Keratinocyte (primary cell): ENCODE measurements around the gene CSNK1G2. TPM values are rescaled to one million over a fixed set of nuclear protein-coding genes. Genes with fewer than 3 reads are reported as not detected.
A peak's percentile ranks its signal among the peaks of the same experiment; 100 is the strongest.

Experiments
- DNase-seq: peaks from one replicate; pipeline ENCODE4 v3.0.0-alpha.2; 2011; ENCODE audit warnings: low read depth, missing footprints, low spot score
- FAIRE-seq: peaks from 2 replicates; lab custom pipeline; 2011; peaks lifted over from hg19 to GRCh38; lab: Jason Lieb, UNC
- H2AFZ ChIP-seq: 2 replicates; pipeline ENCODE4 v1.6.0; 2012; ENCODE audit warnings: low read length, control low read depth, inconsistent platforms; ENCODE audit not compliant: control insufficient read depth
- H3K27ac ChIP-seq: 2 replicates; pipeline ENCODE4 v1.5.1; 2011; ENCODE audit warnings: low read length; ENCODE audit not compliant: control insufficient read depth, insufficient read depth
- H3K27me3 ChIP-seq: 3 replicates; pipeline ENCODE4 v1.6.0; 2011; ENCODE audit warnings: low read length; ENCODE audit not compliant: control insufficient read depth, insufficient read depth; ENCODE audit errors: extremely low read depth
- H3K36me3 ChIP-seq, 2 experiments: 2 replicates in 1 of 2; 3 replicates in 1 of 2; pipeline ENCODE4 v1.5.1; 2011; ENCODE audit warnings: low read length in 2 of 2, mild to moderate bottlenecking in 1 of 2; ENCODE audit not compliant: control insufficient read depth in 2 of 2, insufficient read depth in 2 of 2; ENCODE audit errors: extremely low read depth in 1 of 2
- H3K4me1 ChIP-seq: 3 replicates; pipeline ENCODE4 v1.5.1; 2011; ENCODE audit warnings: low read length; ENCODE audit not compliant: control insufficient read depth, insufficient read depth; ENCODE audit errors: extremely low read depth
- H3K4me2 ChIP-seq: 3 replicates; pipeline ENCODE4 v1.6.0; 2011; ENCODE audit warnings: low read depth, low read length; ENCODE audit not compliant: control insufficient read depth, insufficient read depth; ENCODE audit errors: extremely low read depth
- H3K4me3 ChIP-seq, 3 experiments: fragments of 200-600 bp in 1 of 3; sonication (generic) in 1 of 3; 2 replicates in 2 of 3; 3 replicates in 1 of 3; pipeline ENCODE4 v1.5.1; 2011 to 2016; ENCODE audit warnings: low read length in 3 of 3, mild to moderate bottlenecking in 3 of 3, control low read depth in 2 of 3, inconsistent platforms in 1 of 3, low read depth in 1 of 3, mixed read lengths in 1 of 3, mixed run types in 1 of 3, moderate library complexity in 1 of 3; ENCODE audit not compliant: control insufficient read depth in 2 of 3, insufficient read depth in 2 of 3; ENCODE audit errors: extremely low read depth in 1 of 3
- H3K79me2 ChIP-seq: 2 replicates; pipeline ENCODE4 v1.6.0; 2012; ENCODE audit warnings: low read length; ENCODE audit not compliant: control insufficient read depth, insufficient read depth
- H3K9ac ChIP-seq: 3 replicates; pipeline ENCODE4 v1.6.0; 2011; ENCODE audit warnings: low read length; ENCODE audit not compliant: control insufficient read depth, insufficient read depth; ENCODE audit errors: extremely low read depth
- H3K9me1 ChIP-seq: 3 replicates; pipeline ENCODE4 v1.6.0; 2011; ENCODE audit warnings: low read length; ENCODE audit not compliant: control insufficient read depth, insufficient read depth; ENCODE audit errors: extremely low read depth
- H3K9me3 ChIP-seq: 2 replicates; pipeline ENCODE4 v1.5.1; 2012; ENCODE audit warnings: low read depth, low read length; ENCODE audit not compliant: control insufficient read depth
- H4K20me1 ChIP-seq: 3 replicates; pipeline ENCODE4 v1.6.0; 2011; ENCODE audit warnings: low read length; ENCODE audit not compliant: control insufficient read depth, insufficient read depth; ENCODE audit errors: extremely low read depth
- EZH2 ChIP-seq: IDR thresholded peaks from one replicate; pipeline ENCODE4 v1.6.1; 2012; ENCODE audit warnings: inconsistent platforms, mild to moderate bottlenecking, low read length, moderate library complexity
- dilution Hi-C: fragments of 300-500 bp; cut with MboI; formaldehyde crosslinking; loops from one replicate; pipeline ENCODE4 v1.7.0; 2020; ENCODE audit warnings: low sequenced_read_pairs; ENCODE audit not compliant: extremely low pct_ligation_motif_present
- polyA minus RNA-seq, 3 experiments: library from RNA; depleted of rRNA, polyadenylated mRNA; stranded (reverse); fragments of >200 nt; gene quantifications; 1 replicate in 1 of 3; 2 replicates in 1 of 3; 3 replicates in 1 of 3; pipeline ENCODE4 v1.2.3, GENCODE V29; 2011
- polyA plus RNA-seq, 5 experiments: library from polyadenylated mRNA; depleted of rRNA in 3 of 5; stranded (reverse) in 3 of 5; stranded (forward) in 1 of 5; unstranded in 1 of 5; fragments of >200 nt; gene quantifications; 1 replicate in 1 of 5; 2 replicates in 3 of 5; 3 replicates in 1 of 5; pipeline versions ENCODE4 v1.2.1 to v1.2.3, GENCODE V29; 2011 to 2012; ENCODE audit warnings: missing spikeins in 2 of 5, low read depth in 1 of 5, low replicate concordance in 1 of 5
- TF ChIP-seq, protein P1 (sequence below), 3 experiments: IDR thresholded peaks in 1 of 3; conservative IDR thresholded peaks in 1 of 3; optimal IDR thresholded peaks in 1 of 3; 2 replicates in 2 of 3; 3 replicates in 1 of 3; pipeline versions ENCODE3 to v1.5.1; 2011; ENCODE audit warnings: low read length in 3 of 3, mild to moderate bottlenecking in 3 of 3, moderate library complexity in 2 of 3, control low read depth in 1 of 3, inconsistent platforms in 1 of 3; ENCODE audit not compliant: insufficient read depth in 2 of 3; ENCODE audit errors: extremely low read depth in 1 of 3

Gene CSNK1G2
- 32.5 to 72.4 TPM (median 34.9 TPM) in 3 replicates for polyA plus RNA-seq
- polyA plus RNA-seq (2011; ENCODE audit: low read depth): 14.4 TPM
- polyA plus RNA-seq (2011; cell fraction: cytosol; rRNA removed): 22.1 and 49.3 TPM in 2 replicates
- 90.4 and 133 TPM in 2 replicates for polyA plus RNA-seq (2011; cell fraction: nucleus; rRNA removed)
- polyA plus RNA-seq (2012; ENCODE audit: low replicate concordance): 25.9 and 54.3 TPM in 2 replicates
- polyA minus RNA-seq: 35.5 to 112 TPM (median 44.5 TPM) in 3 replicates
- 56.2 TPM for polyA minus RNA-seq (2011; cell fraction: cytosol; rRNA and poly(A)+ RNA removed)
- polyA minus RNA-seq (2011; cell fraction: nucleus; rRNA and poly(A)+ RNA removed): 27.7 and 34.6 TPM in 2 replicates

DNA sequence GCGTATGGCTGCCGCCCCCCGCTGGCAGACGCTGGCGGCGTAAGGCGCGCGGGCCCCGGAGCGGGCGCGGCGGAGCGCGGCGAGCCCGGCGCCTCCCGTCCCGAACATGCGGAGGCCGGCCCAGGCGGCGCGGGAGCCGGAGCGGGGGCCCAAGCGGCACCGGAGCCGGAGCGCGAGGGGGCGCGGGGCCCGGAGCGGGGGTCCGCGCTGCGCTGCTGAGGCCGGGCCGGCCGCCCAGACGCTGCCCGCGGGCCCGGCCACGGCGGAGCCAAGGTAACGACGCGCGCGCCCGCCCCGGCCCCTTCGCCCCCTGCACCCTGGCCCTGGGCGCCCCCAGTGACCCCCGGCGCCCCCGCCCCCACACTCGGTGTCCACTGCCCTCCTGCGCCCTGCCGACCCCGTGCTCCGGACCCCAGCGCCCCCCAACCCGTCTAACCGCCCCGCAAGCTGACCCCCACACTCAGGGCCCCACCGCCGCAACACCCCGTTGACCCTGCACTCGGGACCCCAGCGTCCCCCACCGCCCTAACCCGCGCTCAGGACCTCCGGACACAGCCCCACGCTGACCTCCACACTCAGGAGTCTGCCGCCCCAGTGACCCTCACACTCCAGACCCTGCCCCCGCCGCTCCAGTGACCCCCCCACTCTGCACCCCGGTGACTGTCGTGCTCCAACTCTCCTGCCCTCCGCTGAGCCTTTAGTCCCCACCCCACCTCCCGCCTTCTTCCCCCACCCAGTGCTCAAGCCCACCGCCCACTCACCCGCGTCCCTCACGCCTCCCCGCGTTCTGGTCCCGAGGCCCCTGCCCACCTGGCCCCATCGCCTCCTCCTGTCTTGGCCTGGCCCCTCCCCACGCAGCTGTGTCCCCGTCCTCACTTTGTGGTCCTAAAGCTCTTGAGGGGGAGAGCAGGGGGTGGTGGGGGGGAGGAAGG lies at the start of gene CSNK1G2:
CSNK1G2 (plus strand) TSS at position 27 of the 932 bp plus-strand sequence. CDS start 28,601 bp downstream, outside the sequence.
- Histone ChIP-seq H3K27me3 (no peaks in the 10 kb centered on the region), H3K27ac (peak within 1 kb of the TSS; percentile 98), H3K4me3 (peak within 1 kb of the TSS; percentile 78 to 92 (median 89)), H3K9me1 (no peaks in the 10 kb centered on the region), H3K9me3 (no peaks in the 10 kb centered on the region), H3K79me2 (peaks cover 47% of the 10 kb centered on the region), H3K9ac (peak within 1 kb of the TSS; percentile 97), H4K20me1 (peaks cover 20% of the 10 kb centered on the region), H3K4me2 (peak within 1 kb of the TSS; percentile 96), H3K36me3 (no peaks in the 10 kb centered on the region), H2AFZ (peak within 1 kb of the TSS; percentile 10), H3K4me1 (peaks cover 17% of the 10 kb centered on the region)
- TF ChIP-seq, protein P1, sequence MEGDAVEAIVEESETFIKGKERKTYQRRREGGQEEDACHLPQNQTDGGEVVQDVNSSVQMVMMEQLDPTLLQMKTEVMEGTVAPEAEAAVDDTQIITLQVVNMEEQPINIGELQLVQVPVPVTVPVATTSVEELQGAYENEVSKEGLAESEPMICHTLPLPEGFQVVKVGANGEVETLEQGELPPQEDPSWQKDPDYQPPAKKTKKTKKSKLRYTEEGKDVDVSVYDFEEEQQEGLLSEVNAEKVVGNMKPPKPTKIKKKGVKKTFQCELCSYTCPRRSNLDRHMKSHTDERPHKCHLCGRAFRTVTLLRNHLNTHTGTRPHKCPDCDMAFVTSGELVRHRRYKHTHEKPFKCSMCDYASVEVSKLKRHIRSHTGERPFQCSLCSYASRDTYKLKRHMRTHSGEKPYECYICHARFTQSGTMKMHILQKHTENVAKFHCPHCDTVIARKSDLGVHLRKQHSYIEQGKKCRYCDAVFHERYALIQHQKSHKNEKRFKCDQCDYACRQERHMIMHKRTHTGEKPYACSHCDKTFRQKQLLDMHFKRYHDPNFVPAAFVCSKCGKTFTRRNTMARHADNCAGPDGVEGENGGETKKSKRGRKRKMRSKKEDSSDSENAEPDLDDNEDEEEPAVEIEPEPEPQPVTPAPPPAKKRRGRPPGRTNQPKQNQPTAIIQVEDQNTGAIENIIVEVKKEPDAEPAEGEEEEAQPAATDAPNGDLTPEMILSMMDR (optimal IDR thresholded peaks at IDR 0.05 in 1 of 3, IDR thresholded peaks at IDR 0.05 in 1 of 3, conservative IDR thresholded peaks at IDR 0.05 in 1 of 3; ENCODE audit: extremely low read depth in 1 of 3, insufficient read depth in 2 of 3, low read length in 3 of 3): peak in 1 of 3 experiments; percentile 46
- no peak for TF ChIP-seq EZH2
- DNase-seq (no peak), FAIRE-seq (no peak)
- dilution Hi-C loops: no loop called here

DNA sequence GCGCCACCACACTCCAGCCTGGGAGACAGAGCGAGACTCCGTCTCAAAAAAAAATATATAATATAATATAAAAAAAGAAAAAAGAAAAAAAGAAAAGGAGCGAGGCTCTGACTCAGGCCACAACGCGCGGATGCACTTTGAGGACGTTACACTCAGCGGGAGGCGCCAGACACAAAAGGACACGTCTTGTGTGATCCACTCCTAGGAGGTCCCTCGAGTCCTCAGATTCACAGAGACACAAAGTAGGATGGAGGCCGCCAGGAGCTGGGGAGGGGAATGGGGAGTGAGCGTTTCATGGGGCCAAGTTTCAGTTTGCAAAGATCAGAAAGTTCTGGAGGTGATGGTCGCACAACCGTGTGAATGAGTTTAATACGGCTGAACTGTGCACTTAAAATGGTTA lies 47.2 kb upstream of the CSNK1G2 start:
- H3K9me1 ChIP-seq: no peaks in the 10 kb centered on the region
- no peaks in the 10 kb centered on the region for H3K27me3 ChIP-seq
- no peak overlapping the region for H2AFZ ChIP-seq
- no peaks in the 10 kb centered on the region for H3K36me3 ChIP-seq
- no peak overlapping the region for H3K27ac ChIP-seq
- H3K79me2 ChIP-seq: no peaks in the 10 kb centered on the region
- H3K9me3 ChIP-seq: no peaks in the 10 kb centered on the region
- H4K20me1 ChIP-seq: no peaks in the 10 kb centered on the region
- dilution Hi-C loops: no loop called here
- no peak for FAIRE-seq
- TF ChIP-seq, protein P1 (optimal IDR thresholded peaks at IDR 0.05 in 1 of 3, IDR thresholded peaks at IDR 0.05 in 1 of 3, conservative IDR thresholded peaks at IDR 0.05 in 1 of 3; ENCODE audit: extremely low read depth in 1 of 3, insufficient read depth in 2 of 3, low read length in 3 of 3): no peak
- no peak for TF ChIP-seq EZH2
- no peak overlapping the region for H3K4me2 ChIP-seq
- H3K9ac ChIP-seq: no peak overlapping the region
- DNase-seq: no peak
- H3K4me3 ChIP-seq: no peak overlapping the region
- peaks cover 6% of the 10 kb centered on the region for H3K4me1 ChIP-seq
